PFSK-1 (cell line): ENCODE data around the gene STXBP5.

Experiments used
- FOXP2 ChIP-seq: optimal IDR thresholded peaks from 2 replicates; pipeline ENCODE3; 2011; ENCODE audit warnings: borderline replicate concordance, control low read depth, inconsistent platforms; ENCODE audit not compliant: insufficient read depth; ENCODE audit errors: extremely low read length, extremely low read depth
- POLR2AphosphoS5 ChIP-seq: IDR thresholded peaks from 2 replicates; pipeline ENCODE4 v1.6.1; 2012; ENCODE audit warnings: low read depth, mild to moderate bottlenecking, control low read depth, low read length, moderate library complexity
- REST ChIP-seq, 2 experiments: IDR thresholded peaks; 2 replicates each; pipeline versions ENCODE4 v1.6.1 to v1.8.0; 2011 to 2012; ENCODE audit warnings: low read depth in 2 of 2, low read length in 2 of 2, control low read depth in 1 of 2, inconsistent platforms in 1 of 2, mild to moderate bottlenecking in 1 of 2, moderate library complexity in 1 of 2; ENCODE audit not compliant: insufficient read depth in 1 of 2
- SIN3A ChIP-seq: IDR thresholded peaks from 2 replicates; pipeline ENCODE4 v1.6.1; 2012; ENCODE audit warnings: mild to moderate bottlenecking, low read length, moderate library complexity, borderline replicate concordance; ENCODE audit not compliant: insufficient read depth
- TAF1 ChIP-seq: IDR thresholded peaks from 2 replicates; pipeline ENCODE4 v1.6.1; 2012; ENCODE audit warnings: low read length, control low read depth, borderline replicate concordance; ENCODE audit not compliant: insufficient read depth

The STXBP5 gene

DNA sequence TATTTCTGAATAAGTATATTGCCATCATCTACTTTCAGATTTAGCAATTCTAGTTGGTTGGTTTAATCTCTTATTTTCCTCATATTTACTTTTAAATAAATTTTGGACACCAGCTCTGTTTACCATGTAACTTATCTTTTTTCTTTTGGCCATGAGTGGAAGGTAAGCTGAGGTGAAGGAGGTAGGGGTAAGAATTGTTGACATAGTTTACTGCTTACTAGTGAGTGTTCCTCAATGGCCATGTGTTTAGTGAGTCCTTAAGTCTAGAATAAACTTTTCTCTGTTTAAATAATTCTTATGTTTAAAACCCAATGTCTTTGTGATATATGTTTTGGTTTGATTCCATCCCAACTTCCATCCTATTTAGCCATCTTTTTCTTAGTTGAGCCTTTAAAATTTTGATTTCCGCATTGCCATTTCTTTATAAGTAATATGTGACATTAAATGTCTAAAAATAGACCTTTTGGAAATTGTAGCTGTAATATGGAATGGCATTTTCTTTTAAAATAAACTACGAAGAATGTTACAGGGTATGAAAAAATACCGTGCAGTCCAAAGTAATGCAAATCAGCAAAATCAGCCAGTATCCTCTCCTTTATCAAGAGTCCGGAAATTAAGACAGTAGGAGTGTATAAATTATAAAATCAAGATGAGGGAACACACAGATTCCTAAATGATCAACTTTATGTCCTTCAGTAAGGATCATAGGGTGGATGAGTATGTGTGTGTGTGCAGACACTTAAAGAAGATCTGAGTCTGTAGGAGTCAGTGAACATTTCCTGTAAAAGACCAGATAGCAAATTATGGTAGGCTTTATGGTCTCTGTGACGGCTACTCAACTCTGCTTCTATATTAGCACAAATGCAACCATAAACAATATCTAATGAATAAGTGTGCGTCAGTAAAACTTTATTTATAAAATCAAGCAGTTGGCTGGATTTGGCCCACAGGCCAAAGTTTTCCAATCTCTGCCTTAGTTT lies 10.3 kb downstream of the STXBP5 start:
- TF ChIP-seq FOXP2: no peak
- TF ChIP-seq POLR2AphosphoS5: no peak
- TF ChIP-seq SIN3A: no peak
- TF ChIP-seq TAF1: no peak
- TF ChIP-seq REST (IDR thresholded peaks at IDR 0.05; ENCODE audit: insufficient read depth in 1 of 2, low read depth in 2 of 2, low read length in 2 of 2): no peak

- TF ChIP-seq FOXP2 (no peak), SIN3A (no peak), REST (IDR thresholded peaks at IDR 0.05; ENCODE audit: insufficient read depth in 1 of 2, low read depth in 2 of 2, low read length in 2 of 2) (no peak), TAF1 (no peak), POLR2AphosphoS5 (no peak)
Measured at GRCh38 chr6:147216915-147217314, 12.7 kb downstream of the STXBP5 start.

DNA sequence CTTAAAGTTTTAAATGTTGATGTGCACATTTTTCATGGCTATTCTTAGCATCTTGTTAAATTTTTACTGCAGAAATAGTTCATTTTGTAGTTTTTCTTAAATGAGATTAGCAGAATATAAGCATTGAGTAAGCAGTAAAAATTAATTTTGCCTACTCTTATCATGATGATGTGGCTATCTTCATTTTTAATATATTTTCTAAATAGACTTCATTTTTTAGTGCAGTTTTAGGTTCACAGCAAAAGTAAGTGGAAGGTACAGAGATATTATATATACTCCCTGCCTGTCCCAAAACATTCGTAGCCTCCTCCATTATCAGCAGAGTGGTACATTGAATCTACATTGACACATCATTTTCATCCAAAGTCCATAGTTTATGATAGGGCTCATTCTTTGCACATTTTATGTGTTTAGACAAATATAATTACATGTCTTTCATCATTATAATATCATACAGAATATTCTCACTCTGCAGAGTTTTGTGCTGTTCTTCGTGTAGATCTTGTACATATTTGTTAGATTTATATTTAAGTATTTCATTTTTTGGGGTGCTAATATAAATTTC lies 13.7 kb downstream of the STXBP5 start:
- TF ChIP-seq POLR2AphosphoS5 (no peak), REST (IDR thresholded peaks at IDR 0.05; ENCODE audit: insufficient read depth in 1 of 2, low read depth in 2 of 2, low read length in 2 of 2) (no peak), TAF1 (no peak), FOXP2 (no peak), SIN3A (no peak)

GRCh38 chr6:147218797-147219196 lies 14.6 kb downstream of the STXBP5 start:
- TF ChIP-seq TAF1: no peak
- TF ChIP-seq SIN3A: no peak
- no peak for TF ChIP-seq POLR2AphosphoS5
- no peak for TF ChIP-seq FOXP2
- TF ChIP-seq REST (IDR thresholded peaks at IDR 0.05; ENCODE audit: insufficient read depth in 1 of 2, low read depth in 2 of 2, low read length in 2 of 2): no peak
